ENCODE data around the gene FARSB.

DNA sequence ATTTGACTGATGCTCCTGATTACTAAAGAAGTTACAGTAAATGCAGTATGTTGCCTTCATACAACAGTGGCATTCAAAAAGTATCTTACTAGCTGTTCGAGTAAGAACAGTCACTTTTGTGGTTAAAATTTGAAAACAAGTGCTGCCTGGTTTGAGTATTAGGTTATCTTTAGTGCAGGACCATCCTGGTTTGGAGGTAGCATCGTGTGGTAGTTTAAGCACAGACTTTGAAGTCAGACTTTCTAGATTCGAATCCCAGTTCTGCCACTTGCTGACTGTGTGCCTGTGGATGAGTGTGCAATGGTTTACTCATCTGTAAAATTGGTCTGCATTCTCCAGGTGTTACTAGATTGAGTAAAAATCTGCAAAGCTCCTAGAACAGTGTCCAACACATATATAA, 134.8 kb downstream of the FARSB start:
- TF ChIP-seq CTBP1 (IDR thresholded peaks at IDR 0.05; ENCODE audit: borderline replicate concordance) (no peak), BHLHE40 (IDR thresholded peaks at IDR 0.05; ENCODE audit: borderline replicate concordance) (no peak), SP1 (IDR thresholded peaks at IDR 0.05) (no peak), SUZ12 (IDR thresholded peaks at IDR 0.05) (no peak), ARNT (IDR thresholded peaks at IDR 0.05) (no peak), ELF4 (IDR thresholded peaks at IDR 0.05) (no peak), FOXM1 (IDR thresholded peaks at IDR 0.05; ENCODE audit: borderline replicate concordance) (no peak), L3MBTL2 (conservative IDR thresholded peaks at IDR 0.05) (no peak), TARDBP (IDR thresholded peaks at IDR 0.05) (no peak)
- TF ChIP-seq, protein P1, sequence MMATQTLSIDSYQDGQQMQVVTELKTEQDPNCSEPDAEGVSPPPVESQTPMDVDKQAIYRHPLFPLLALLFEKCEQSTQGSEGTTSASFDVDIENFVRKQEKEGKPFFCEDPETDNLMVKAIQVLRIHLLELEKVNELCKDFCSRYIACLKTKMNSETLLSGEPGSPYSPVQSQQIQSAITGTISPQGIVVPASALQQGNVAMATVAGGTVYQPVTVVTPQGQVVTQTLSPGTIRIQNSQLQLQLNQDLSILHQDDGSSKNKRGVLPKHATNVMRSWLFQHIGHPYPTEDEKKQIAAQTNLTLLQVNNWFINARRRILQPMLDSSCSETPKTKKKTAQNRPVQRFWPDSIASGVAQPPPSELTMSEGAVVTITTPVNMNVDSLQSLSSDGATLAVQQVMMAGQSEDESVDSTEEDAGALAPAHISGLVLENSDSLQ (IDR thresholded peaks at IDR 0.05), result no peak
